ENCODE measurements around the gene DNAH17. TPM values are rescaled to one million over a fixed set of nuclear protein-coding genes. Genes with fewer than 3 reads are reported as not detected.

DNAH17 gene
- total and polyA plus RNA-seq, 2 of the 13 experiments (the other 11 are each of a cell fraction or from before 2014, with no cell fraction given), result 0.86 to 1.6 TPM

DNA sequence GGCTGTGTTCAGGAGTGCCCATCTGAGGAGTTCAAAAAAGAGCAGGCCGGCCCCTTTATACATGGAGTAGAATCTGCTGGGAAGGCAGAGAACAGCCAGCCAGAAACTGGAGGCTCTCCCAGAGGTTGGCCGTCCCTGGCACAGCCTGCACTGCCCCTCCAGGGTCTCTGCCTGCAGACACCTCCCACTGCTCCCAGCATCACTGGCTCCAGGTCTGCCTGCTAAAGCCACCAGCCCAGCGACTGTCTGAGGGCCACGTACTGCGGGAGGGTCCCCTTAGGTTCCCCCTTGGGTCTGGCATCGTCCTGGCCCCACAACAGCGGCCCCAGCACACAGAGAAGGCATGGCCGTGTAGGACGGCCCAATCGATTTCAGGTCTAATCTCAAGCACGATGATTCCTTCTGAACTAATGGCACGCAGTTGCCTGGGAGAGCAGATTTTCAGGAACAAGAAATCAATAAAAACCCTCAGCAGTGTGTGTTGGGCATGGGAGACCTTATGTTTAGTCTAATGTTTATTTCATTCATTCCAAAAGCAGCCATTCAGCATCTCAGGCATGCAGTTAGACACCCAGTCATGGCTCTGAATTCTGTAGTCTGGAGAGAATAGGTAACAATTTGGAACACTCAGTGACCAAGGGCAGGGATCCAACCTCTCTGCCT, 103.1 kb downstream of the DNAH17 start:
- Histone ChIP-seq H3K79me2 (ENCODE audit: insufficient read depth, low read length) (no peaks in the 10 kb centered on the region), H3K27ac (ENCODE audit: extremely low read length, insufficient read depth, low read length) (no peak overlapping the region), H4K20me1 (ENCODE audit: insufficient read depth, low read length) (no peaks in the 10 kb centered on the region), H3K9ac (ENCODE audit: insufficient read depth, low read depth, low read length) (no peak overlapping the region), H3K36me3 (replicated peaks in 1 of 2; ENCODE audit: control insufficient read depth in 1 of 2, insufficient read depth in 2 of 2, low read length in 2 of 2) (0 out of 5 replicates have a peak, but pooled peaks cover 0 to 1% of the 10 kb centered on the region in 2 experiments), H3K4me1 (ENCODE audit: insufficient read depth, low read length) (peaks cover 9% of the 10 kb centered on the region; the same call in 1 of the 2 replicates), H3K4me3 (replicated peaks in 1 of 3; ENCODE audit: insufficient read depth in 1 of 3, low read depth in 2 of 3, low read length in 3 of 3) (no peak overlapping the region), H2AFZ (ENCODE audit: low read length) (no peak overlapping the region), H3K27me3 (ENCODE audit: control insufficient read depth in 1 of 2, insufficient read depth in 2 of 2, low read length in 2 of 2) (peaks cover 1 to 32% of the 10 kb centered on the region in 2 experiments), H3K9me3 (ENCODE audit: low read length) (no peaks in the 10 kb centered on the region), H3K4me2 (ENCODE audit: low read depth, low read length) (no peak overlapping the region)
- in situ Hi-C loops (cut with HindIII; ENCODE audit: extremely low pct_ligation_motif_present, low pct_unique_long_range_greater_than_20kb) (no loop called here), intact Hi-C loops (cut with micrococcal nuclease; ENCODE audit: unreplicated experiment) (no loop called here)
- no peak for FAIRE-seq
- no TSS peak for BruUV-seq (replicated peaks)
- no peak for DNase-seq (ENCODE audit: low spot score)
- ChIA-PET POLR2A (no interaction called here), CTCF (ENCODE audit: low intra/inter-chr PET ratio, low total read pairs) (no interaction called here)
- WGBS (ENCODE audit: low lambda C conversion rate), result 66% methylated on average over 12 of the region's 12 CpGs
- TF ChIP-seq BCL6 (CRISPR knock-in tag; IDR thresholded peaks at IDR 0.05) (0 out of 2 replicates have a peak, but pooled peaks have one; percentile 37), RBM39 (IDR thresholded peaks at IDR 0.05; ENCODE audit: low read depth, low read length, poor library complexity, severe bottlenecking) (no peak)
- no peak for ATAC-seq

DNA sequence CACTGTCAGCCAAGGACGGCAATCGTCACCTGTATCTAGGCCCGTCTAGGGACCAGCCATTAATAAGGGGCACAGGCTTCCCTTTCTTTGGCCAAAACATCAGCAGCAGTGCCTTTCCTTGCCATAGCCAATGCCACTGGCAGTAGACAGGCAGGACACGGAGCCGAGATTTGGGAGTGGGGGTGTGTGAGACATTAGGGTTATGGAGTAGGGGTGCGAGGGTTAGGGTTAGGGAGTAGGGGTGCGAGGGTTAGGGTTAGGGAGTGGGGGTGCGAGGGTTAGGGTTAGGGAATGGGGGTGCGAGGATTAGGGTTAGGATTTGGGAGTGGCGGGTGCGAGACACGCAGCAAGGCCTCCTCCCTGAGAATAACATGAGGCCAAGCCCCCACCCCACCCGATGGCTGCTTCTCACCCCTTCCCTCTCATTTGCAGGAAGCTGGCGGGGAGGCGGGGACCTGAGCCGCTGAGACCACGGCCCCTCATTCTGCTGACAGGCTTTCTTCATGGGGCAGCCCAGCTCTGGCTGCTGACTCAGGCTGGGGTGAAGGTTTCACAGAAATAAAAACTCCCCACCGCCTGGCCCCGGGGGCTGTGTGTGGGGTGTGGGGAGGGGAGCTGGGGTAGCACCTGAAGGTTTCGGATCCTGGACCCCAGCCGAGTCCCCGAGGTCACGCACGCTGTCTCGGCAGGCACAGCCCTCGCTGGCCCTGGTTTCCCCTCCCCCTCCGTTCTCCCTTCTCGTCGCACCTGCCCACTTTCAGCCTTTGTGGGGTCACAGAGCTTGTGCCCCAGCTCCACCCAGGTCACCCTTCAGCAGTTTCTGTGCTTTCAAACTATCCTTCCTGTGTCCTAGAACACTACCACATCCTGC, 104.9 kb downstream of the DNAH17 start:
- DNase-seq (ENCODE audit: low spot score) (no peak), ATAC-seq (no peak), FAIRE-seq (no peak)
- Histone ChIP-seq H3K4me1 (ENCODE audit: insufficient read depth, low read length) (peaks cover 7% of the 10 kb centered on the region; the same call in 1 of the 2 replicates), H3K9ac (ENCODE audit: insufficient read depth, low read depth, low read length) (no peak overlapping the region), H3K79me2 (ENCODE audit: insufficient read depth, low read length) (no peaks in the 10 kb centered on the region), H3K4me2 (ENCODE audit: low read depth, low read length) (no peak overlapping the region), H3K4me3 (replicated peaks in 1 of 3; ENCODE audit: insufficient read depth in 1 of 3, low read depth in 2 of 3, low read length in 3 of 3) (no peak overlapping the region), H3K27me3 (ENCODE audit: control insufficient read depth in 1 of 2, insufficient read depth in 2 of 2, low read length in 2 of 2) (peaks cover 1 to 32% of the 10 kb centered on the region in 2 experiments), H3K36me3 (replicated peaks in 1 of 2; ENCODE audit: control insufficient read depth in 1 of 2, insufficient read depth in 2 of 2, low read length in 2 of 2) (0 out of 5 replicates have a peak, but pooled peaks cover 0 to 1% of the 10 kb centered on the region in 2 experiments), H4K20me1 (ENCODE audit: insufficient read depth, low read length) (no peaks in the 10 kb centered on the region), H3K27ac (ENCODE audit: extremely low read length, insufficient read depth, low read length) (no peak overlapping the region), H3K9me3 (ENCODE audit: low read length) (no peaks in the 10 kb centered on the region), H2AFZ (ENCODE audit: low read length) (no peak overlapping the region)
- POLR2A ChIA-PET, result no interaction called here
- no TSS peak for BruUV-seq (replicated peaks)
- 67% methylated on average over 29 of the region's 29 CpGs for WGBS (ENCODE audit: low lambda C conversion rate)
- CTCF ChIA-PET (ENCODE audit: low intra/inter-chr PET ratio, low total read pairs), result no interaction called here
- in situ Hi-C loops (cut with HindIII; ENCODE audit: extremely low pct_ligation_motif_present, low pct_unique_long_range_greater_than_20kb) (no loop called here), intact Hi-C loops (cut with micrococcal nuclease; ENCODE audit: unreplicated experiment) (no loop called here)
- TF ChIP-seq POGZ (CRISPR knock-in tag; IDR thresholded peaks at IDR 0.05), result no peak
- TF ChIP-seq WIZ (CRISPR knock-in tag; IDR thresholded peaks at IDR 0.05), result no peak
- no peak for TF ChIP-seq DMAP1 (CRISPR knock-in tag; IDR thresholded peaks at IDR 0.05)
- TF ChIP-seq, protein P1, sequence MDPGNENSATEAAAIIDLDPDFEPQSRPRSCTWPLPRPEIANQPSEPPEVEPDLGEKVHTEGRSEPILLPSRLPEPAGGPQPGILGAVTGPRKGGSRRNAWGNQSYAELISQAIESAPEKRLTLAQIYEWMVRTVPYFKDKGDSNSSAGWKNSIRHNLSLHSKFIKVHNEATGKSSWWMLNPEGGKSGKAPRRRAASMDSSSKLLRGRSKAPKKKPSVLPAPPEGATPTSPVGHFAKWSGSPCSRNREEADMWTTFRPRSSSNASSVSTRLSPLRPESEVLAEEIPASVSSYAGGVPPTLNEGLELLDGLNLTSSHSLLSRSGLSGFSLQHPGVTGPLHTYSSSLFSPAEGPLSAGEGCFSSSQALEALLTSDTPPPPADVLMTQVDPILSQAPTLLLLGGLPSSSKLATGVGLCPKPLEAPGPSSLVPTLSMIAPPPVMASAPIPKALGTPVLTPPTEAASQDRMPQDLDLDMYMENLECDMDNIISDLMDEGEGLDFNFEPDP (CRISPR knock-in tag; conservative IDR thresholded peaks at IDR 0.05), result no peak
- TF ChIP-seq HNRNPK (IDR thresholded peaks at IDR 0.05; ENCODE audit: low read depth, low read length, poor library complexity, severe bottlenecking), result peak; percentile 69
- TF ChIP-seq, protein P2, sequence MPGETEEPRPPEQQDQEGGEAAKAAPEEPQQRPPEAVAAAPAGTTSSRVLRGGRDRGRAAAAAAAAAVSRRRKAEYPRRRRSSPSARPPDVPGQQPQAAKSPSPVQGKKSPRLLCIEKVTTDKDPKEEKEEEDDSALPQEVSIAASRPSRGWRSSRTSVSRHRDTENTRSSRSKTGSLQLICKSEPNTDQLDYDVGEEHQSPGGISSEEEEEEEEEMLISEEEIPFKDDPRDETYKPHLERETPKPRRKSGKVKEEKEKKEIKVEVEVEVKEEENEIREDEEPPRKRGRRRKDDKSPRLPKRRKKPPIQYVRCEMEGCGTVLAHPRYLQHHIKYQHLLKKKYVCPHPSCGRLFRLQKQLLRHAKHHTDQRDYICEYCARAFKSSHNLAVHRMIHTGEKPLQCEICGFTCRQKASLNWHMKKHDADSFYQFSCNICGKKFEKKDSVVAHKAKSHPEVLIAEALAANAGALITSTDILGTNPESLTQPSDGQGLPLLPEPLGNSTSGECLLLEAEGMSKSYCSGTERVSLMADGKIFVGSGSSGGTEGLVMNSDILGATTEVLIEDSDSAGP (CRISPR knock-in tag; IDR thresholded peaks at IDR 0.05; ENCODE audit: borderline replicate concordance), result no peak
- no peak for TF ChIP-seq JUN (CRISPR knock-in tag; IDR thresholded peaks at IDR 0.05)
- TF ChIP-seq ZNF547 (CRISPR knock-in tag; IDR thresholded peaks at IDR 0.05), result no peak

All from HepG2 (cell line).